Endodermal cell (in vitro differentiated cells): ENCODE data around the gene SREBF1. TPM values are rescaled to one million over a fixed set of nuclear protein-coding genes. Genes with fewer than 3 reads are reported as not detected.

Experiments
- DNase-seq: peaks from one replicate; pipeline ENCODE4 v3.0.0-alpha.2; 2017
- H3K27ac ChIP-seq: 2 replicates; pipeline ENCODE4 v1.5.1; 2013; ENCODE audit warnings: mild to moderate bottlenecking, low read depth, low read length, moderate library complexity
- H3K27me3 ChIP-seq: 2 replicates; pipeline ENCODE4 v1.6.1; 2013; ENCODE audit warnings: mild to moderate bottlenecking, low read length, moderate library complexity; ENCODE audit not compliant: insufficient read depth, control insufficient read depth, poor library complexity, severe bottlenecking
- H3K36me3 ChIP-seq: 2 replicates; pipeline ENCODE4 v1.7.0; 2013; ENCODE audit warnings: mild to moderate bottlenecking, low read length, moderate library complexity; ENCODE audit not compliant: control insufficient read depth, insufficient read depth
- H3K4me1 ChIP-seq: one replicate; pipeline ENCODE4 v1.7.0; 2013; ENCODE audit warnings: low read length; ENCODE audit not compliant: control insufficient read depth, insufficient read depth
- H3K4me3 ChIP-seq: 2 replicates; pipeline ENCODE4 v1.5.1; 2013; ENCODE audit warnings: mild to moderate bottlenecking, low read length, moderate library complexity
- H3K9ac ChIP-seq: 2 replicates; pipeline ENCODE4 v1.6.1; 2013; ENCODE audit warnings: mild to moderate bottlenecking, low read length, moderate library complexity; ENCODE audit not compliant: poor library complexity, severe bottlenecking; ENCODE audit errors: extremely low read depth
- H3K9me3 ChIP-seq: 2 replicates; pipeline ENCODE4 v1.6.1; 2013; ENCODE audit warnings: mild to moderate bottlenecking, low read length, moderate library complexity; ENCODE audit not compliant: control insufficient read depth
- H3K27ac Mint-ChIP-seq: 2 replicates; pipeline ENCODE4 v1.8.0; 2020; ENCODE audit warnings: mixed read lengths
- H3K27me3 Mint-ChIP-seq: 2 replicates; pipeline ENCODE4 v1.8.0; 2021; ENCODE audit warnings: mild to moderate bottlenecking, mixed read lengths; ENCODE audit not compliant: insufficient read depth
- H3K36me3 Mint-ChIP-seq: 2 replicates; pipeline ENCODE4 v1.8.0; 2020; ENCODE audit warnings: low read depth, mixed read lengths
- H3K4me1 Mint-ChIP-seq: 2 replicates; pipeline ENCODE4 v1.8.0; 2020; ENCODE audit warnings: mixed read lengths
- H3K4me3 Mint-ChIP-seq: 2 replicates; pipeline ENCODE4 v1.8.0; 2020; ENCODE audit warnings: mild to moderate bottlenecking, moderate library complexity, mixed read lengths
- H3K9me3 Mint-ChIP-seq: 2 replicates; pipeline ENCODE4 v1.8.0; 2020; ENCODE audit warnings: mild to moderate bottlenecking, mixed read lengths
- CTCF ChIP-seq: fragments of 200-600 bp; sonication (generic); conservative IDR thresholded peaks from 2 replicates; pipeline ENCODE4 v1.5.0; 2021; ENCODE audit warnings: antibody characterized with exemption, mild to moderate bottlenecking
- WGBS, 2 experiments: methylation state at CpG; one replicate each; pipeline versions ENCODE4 v1.1.5 to v1.1.7; 2013; ENCODE audit warnings: missing lambda C conversion rate in 2 of 2, mixed read lengths in 1 of 2; ENCODE audit not compliant: insufficient coverage in 1 of 2, insufficient read length in 1 of 2; 5-methylcytosine and 5-hydroxymethylcytosine counted together
- total RNA-seq, 2 donors: library from RNA; stranded (reverse); fragmentation: NEBNext Ultra II Directional in 1 of 2; extraction: Animal tissue kit (Norgen Biotek cat#: 25700) in 1 of 2; gene quantifications; 2 replicates in 1 of 2; 3 replicates in 1 of 2; pipeline ENCODE4 v1.2.1, GENCODE V29; 2021

The SREBF1 gene
- total RNA-seq, 2 donors from 2014 or later = 39.0 to 58.2 TPM

DNA sequence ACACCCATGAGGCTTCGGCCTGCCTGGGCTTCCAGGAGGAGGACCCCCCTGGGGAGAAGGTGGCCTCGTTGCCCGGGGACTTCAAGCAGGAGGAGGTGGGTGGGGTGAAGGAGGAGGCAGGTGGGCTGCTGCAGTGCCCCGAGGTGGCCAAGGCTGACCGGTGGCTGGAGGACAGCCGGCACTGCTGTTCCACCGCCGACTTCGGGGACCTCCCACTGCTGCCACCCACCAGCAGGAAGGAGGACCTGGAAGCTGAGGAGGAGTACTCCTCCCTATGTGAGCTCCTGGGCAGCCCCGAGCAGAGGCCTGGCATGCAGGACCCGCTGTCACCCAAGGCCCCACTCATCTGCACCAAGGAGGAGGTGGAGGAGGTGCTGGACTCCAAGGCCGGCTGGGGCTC, 41.5 kb downstream of the SREBF1 start:
- Mint-ChIP-seq H3K27ac (no peak overlapping the region), H3K27me3 (peaks cover 4% of the 10 kb centered on the region), H3K36me3 (peaks cover 18% of the 10 kb centered on the region), H3K4me3 (no peak overlapping the region), H3K9me3 (no peaks in the 10 kb centered on the region), H3K4me1 (peaks cover 18% of the 10 kb centered on the region)
- Histone ChIP-seq H3K4me3 (no peak overlapping the region), H3K36me3 (peaks cover 40% of the 10 kb centered on the region), H3K9ac (no peak overlapping the region), H3K4me1 (peaks cover 3% of the 10 kb centered on the region), H3K27me3 (no peaks in the 10 kb centered on the region), H3K9me3 (no peaks in the 10 kb centered on the region), H3K27ac (no peak overlapping the region)
- 89 to 92% methylated on average over 9 to 12 of the region's 12 CpGs for WGBS, 2 experiments
- TF ChIP-seq CTCF = no peak
- no peak for DNase-seq

DNA sequence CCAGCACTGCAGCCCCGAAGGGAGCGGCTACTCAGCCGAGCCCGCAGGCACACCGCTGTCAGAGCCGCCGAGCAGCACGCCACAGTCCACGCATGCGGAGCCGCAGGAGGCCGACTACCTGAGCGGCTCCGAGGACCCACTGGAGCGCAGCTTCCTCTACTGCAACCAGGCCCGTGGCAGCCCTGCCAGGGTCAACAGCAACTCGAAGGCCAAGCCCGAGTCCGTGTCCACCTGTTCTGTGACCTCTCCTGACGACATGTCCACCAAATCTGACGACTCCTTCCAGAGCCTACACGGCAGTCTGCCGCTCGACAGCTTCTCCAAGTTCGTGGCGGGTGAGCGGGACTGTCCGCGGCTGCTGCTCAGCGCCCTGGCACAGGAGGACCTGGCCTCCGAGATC, 42.4 kb downstream of the SREBF1 start:
- no peak for TF ChIP-seq CTCF
- H3K4me1 ChIP-seq = peaks cover 6% of the 10 kb centered on the region
- peak; percentile 61 for DNase-seq
- Mint-ChIP-seq H3K9me3 (no peaks in the 10 kb centered on the region), H3K4me3 (no peak overlapping the region), H3K4me1 (peaks cover 16% of the 10 kb centered on the region), H3K36me3 (peaks cover 18% of the 10 kb centered on the region), H3K27me3 (peaks cover 4% of the 10 kb centered on the region), H3K27ac (no peak overlapping the region)
- peaks cover 40% of the 10 kb centered on the region for H3K36me3 ChIP-seq
- no peaks in the 10 kb centered on the region for H3K27me3 ChIP-seq
- H3K27ac ChIP-seq = no peak overlapping the region
- no peak overlapping the region for H3K4me3 ChIP-seq
- 92 to 96% methylated on average over 29 to 31 of the region's 31 CpGs for WGBS, 2 experiments
- no peak overlapping the region for H3K9ac ChIP-seq
- H3K9me3 ChIP-seq = no peaks in the 10 kb centered on the region

DNA sequence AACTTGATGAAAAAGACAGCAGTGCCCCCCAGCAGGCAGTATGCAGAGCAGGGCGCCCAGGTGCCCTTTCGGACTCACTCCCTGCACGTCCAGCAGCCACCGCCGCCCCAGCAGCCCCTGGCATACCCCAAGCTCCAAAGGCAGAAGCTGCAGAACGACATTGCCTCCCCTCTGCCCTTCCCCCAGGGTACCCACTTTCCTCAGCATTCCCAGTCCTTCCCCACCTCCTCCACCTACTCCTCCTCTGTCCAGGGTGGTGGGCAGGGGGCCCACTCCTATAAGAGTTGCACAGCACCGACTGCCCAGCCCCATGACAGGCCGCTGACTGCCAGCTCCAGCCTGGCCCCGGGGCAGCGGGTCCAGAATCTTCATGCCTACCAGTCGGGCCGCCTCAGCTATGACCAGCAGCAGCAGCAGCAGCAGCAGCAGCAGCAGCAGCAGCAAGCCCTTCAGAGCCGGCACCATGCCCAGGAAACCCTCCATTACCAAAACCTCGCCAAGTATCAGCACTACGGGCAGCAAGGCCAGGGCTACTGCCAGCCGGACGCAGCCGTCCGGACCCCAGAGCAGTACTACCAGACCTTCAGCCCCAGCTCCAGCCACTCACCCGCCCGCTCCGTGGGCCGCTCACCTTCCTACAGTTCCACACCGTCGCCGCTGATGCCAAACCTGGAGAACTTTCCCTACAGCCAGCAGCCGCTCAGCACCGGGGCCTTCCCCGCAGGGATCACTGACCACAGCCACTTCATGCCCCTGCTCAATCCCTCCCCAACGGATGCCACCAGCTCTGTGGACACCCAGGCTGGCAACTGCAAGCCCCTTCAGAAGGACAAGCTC, 43.2 kb downstream of the SREBF1 start:
- peaks cover 4% of the 10 kb centered on the region for H3K27me3 Mint-ChIP-seq
- no peak overlapping the region for H3K9ac ChIP-seq

More for the DNA sequence above, 43.2 kb downstream of the SREBF1 start:
- H3K27ac ChIP-seq = no peak overlapping the region
- no peaks in the 10 kb centered on the region for H3K9me3 ChIP-seq
- H3K36me3 Mint-ChIP-seq = peaks cover 16% of the 10 kb centered on the region
- H3K9me3 Mint-ChIP-seq = no peaks in the 10 kb centered on the region
- peak overlapping the region; percentile 58 for H3K27ac Mint-ChIP-seq
- H3K4me1 ChIP-seq = peaks cover 4% of the 10 kb centered on the region
- no peak overlapping the region for H3K4me3 ChIP-seq
- no peak for TF ChIP-seq CTCF
- H3K4me1 Mint-ChIP-seq = peaks cover 15% of the 10 kb centered on the region
- H3K4me3 Mint-ChIP-seq = no peak overlapping the region
- DNase-seq = no peak
- WGBS, 2 experiments = 93 to 94% methylated on average over 21 to 30 of the region's 30 CpGs
- peaks cover 36% of the 10 kb centered on the region for H3K36me3 ChIP-seq
- no peaks in the 10 kb centered on the region for H3K27me3 ChIP-seq
